Posterior cingulate gyrus (tissue), 11 donors: ENCODE measurements around the gene CD200R1L.

Source experiments
- DNase-seq, 10 donors: peaks; one replicate each; pipeline versions ENCODE4 v3.0.0 to v3.0.0-alpha.2; 2020 to 2021; ENCODE audit warnings: mixed read lengths in 3 of 10
- intact Hi-C: fragments of 100-400 bp; cut with DNase I; formaldehyde crosslinking; loops from one replicate; pipeline ENCODE4 v1.15.1; 2023

Gene CD200R1L

DNA sequence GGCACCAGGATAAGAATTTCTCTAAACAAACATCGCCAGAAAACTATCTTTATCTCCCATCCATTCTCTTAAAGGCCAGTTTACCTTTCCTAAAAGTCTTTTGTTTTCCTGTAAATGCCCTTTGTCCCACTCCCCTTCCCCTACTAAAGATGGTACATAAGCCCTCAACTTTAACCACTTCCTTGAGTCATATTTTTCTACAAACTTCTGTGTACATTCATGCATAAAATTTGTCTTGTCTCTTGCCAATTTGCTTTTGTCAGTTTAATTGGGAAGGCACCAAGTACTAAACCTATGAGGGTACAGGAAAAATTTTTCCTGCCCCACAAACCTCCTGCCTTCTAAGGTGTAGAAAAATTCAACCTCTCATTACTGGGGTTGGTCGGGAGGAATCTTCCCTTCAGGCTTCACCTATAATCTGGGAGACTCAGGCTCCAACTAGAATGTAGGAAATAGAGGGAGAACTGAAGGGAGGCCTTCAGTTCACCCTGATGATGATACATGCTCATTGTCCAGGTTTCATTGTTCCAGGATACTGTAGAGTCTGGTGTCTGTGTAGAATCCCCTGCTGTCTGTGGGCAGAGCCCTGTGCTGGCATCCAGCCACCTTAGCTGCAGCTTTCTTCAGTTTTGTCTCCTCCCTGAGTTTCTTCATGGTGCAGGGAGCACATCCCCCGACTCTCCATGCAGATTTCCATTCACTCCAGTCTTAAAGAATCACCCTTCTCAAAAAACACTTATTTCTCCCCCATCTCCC, 53.2 kb downstream of the CD200R1L start:
- no peak for DNase-seq
- intact Hi-C loops: no loop called here

GRCh38 chr3:112791736-112792135, 54.9 kb downstream of the CD200R1L start:
- intact Hi-C loops: no loop called here
- DNase-seq: no peak

- intact Hi-C loops: no loop called here
- no peak for DNase-seq
These were observed 56.9 kb downstream of the CD200R1L start for GRCh38 chr3:112789787-112790186.

DNA sequence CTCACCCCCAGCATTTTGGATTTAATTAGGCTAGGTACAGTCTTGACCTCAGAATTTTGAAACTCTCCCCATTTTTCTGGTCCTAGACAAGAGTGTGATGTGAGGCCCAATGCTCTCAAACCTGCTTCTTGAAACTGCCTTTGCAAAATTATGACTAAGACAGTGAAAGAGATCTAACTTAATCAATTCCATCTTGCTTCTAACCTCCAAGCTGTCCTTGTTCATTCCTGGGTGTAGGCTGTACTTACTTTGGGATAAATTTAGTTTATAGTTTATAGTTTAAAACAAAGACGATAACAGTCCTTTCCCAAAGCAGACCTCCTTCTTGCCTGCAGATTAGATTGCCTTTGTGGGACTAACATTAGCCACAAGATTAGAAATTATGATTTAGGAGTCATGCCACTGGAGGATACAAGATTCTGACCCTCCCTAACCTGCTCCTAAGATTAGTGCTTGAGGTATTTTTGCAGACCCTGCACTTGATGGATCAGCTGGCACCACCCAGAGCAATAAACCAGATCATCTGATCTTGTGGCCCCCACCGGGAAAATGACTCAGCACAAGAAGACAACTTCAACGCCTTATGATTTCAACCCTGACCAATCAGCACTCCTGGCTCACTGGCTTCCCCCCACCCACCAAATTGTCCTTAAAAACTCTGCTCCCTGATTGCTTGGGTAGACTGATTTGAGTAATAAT, 59.6 kb downstream of the CD200R1L start:
- no peak for DNase-seq
- intact Hi-C loops: no loop called here

- DNase-seq: no peak
- intact Hi-C loops: no loop called here
These were observed 60.6 kb downstream of the CD200R1L start for GRCh38 chr3:112786002-112786590.

DNA sequence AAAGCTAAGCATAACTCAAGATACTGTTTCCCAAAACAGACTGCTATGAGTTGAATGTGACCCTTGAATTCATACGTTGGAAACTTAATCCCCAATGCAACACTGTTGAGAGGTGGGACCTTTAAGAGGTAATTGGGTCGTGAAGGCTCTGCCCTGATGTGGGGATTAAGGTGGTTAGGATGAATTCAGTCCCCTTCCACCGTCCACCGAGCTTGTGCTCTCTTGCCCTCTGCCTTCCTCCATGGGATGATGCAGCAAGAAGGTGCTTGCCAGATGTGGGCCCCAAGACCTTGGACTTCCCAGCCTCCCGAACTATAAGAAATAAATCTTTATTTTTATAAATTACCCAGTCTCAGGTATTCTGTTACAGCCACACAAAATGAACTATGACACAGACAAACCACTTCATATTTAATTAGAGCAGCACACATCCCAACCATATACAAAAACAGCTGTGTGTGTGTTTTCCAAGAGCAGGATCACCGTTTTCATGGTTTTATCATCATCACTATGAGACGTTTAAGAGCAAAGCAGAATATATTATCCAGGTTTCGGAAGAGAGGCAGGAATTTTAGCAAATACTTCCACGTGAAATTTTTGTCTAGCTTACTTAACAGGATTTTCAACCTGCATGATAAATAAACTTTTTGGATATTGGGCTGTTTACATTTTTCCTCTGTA, 61.2 kb downstream of the CD200R1L start:
- DNase-seq: no peak
- intact Hi-C loops: no loop called here

GRCh38 chr3:112782491-112782890, 64.2 kb downstream of the CD200R1L start:
- intact Hi-C loops: no loop called here
- no peak for DNase-seq

GRCh38 chr3:112781599-112781998, 65.1 kb downstream of the CD200R1L start:
- intact Hi-C loops: no loop called here
- DNase-seq: no peak

DNA sequence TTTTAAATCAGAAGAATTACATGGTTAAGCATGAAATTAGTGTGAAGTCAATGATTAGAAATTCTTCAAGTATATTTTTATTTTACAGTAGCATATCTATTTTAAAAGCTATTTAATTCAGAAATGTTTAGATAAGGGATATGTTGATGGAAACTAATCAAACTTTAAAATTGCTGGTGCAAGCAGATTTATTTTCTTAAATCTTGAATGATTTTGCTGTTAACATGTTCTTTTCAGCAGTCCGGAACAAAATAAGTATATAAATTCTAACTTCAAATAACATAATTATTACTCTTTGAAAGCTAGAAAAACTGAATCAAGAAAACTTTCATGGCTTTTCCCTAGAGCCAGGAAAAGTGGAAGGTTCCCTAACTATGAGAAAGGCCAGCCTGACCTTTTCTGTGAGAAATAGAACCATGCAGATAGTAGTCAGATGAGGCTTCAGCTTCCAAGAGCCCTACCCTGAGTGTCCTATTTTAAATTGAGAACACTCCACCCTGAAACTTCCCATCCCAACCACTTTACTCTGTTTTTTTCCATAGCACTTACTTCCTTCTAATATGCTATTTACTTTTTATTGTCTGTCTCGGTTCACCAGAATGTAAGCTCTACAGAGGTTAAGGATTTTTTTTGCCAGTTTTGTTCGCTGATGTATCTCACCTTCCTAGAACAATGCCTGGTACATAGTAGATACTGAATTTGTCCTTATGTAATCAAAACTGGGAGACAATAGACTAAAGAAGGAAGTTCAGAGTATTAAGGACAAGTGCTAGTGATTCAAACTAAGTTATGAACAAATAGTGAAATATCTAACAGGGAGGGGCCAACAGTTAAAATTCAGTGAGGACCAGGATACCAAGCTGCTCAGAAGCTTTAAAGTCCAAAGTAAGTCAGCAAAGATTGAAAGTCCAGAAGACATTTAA, 66.8 kb downstream of the CD200R1L start:
- no peak for DNase-seq
- intact Hi-C loops: no loop called here

DNA sequence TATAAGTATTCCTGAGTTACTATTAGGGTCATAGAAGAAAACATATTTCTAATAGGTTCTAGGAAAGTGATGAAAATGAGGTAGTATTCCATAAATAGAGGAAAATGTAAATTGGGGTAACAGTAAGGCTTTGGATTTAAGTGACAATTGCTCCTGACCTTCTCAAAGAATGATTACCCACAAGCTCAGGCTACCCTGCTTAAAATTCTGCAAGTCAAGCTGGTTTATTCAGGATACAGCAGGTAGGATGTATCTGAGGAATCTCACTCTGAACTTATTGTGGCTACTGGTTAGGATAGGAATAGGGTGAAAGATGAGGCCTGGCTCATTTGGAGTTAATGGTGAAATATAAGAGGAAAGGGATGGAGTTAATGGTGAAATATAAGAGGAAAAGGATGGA, 67.7 kb downstream of the CD200R1L start:
- intact Hi-C loops: no loop called here
- no peak for DNase-seq

- intact Hi-C loops: no loop called here
- no peak for DNase-seq
These were observed 68.2 kb downstream of the CD200R1L start for GRCh38 chr3:112778353-112778948.

- DNase-seq: no peak
- intact Hi-C loops: no loop called here
These were observed 68.9 kb downstream of the CD200R1L start for GRCh38 chr3:112777811-112778210.

GRCh38 chr3:112776836-112777235, 69.8 kb downstream of the CD200R1L start:
- no peak for DNase-seq

GRCh38 chr3:112776000-112776399, 70.7 kb downstream of the CD200R1L start:
- DNase-seq: no peak
- intact Hi-C loops: no loop called here

More at GRCh38 chr3:112776836-112777235, 69.8 kb downstream of the CD200R1L start:
- intact Hi-C loops: no loop called here

DNA sequence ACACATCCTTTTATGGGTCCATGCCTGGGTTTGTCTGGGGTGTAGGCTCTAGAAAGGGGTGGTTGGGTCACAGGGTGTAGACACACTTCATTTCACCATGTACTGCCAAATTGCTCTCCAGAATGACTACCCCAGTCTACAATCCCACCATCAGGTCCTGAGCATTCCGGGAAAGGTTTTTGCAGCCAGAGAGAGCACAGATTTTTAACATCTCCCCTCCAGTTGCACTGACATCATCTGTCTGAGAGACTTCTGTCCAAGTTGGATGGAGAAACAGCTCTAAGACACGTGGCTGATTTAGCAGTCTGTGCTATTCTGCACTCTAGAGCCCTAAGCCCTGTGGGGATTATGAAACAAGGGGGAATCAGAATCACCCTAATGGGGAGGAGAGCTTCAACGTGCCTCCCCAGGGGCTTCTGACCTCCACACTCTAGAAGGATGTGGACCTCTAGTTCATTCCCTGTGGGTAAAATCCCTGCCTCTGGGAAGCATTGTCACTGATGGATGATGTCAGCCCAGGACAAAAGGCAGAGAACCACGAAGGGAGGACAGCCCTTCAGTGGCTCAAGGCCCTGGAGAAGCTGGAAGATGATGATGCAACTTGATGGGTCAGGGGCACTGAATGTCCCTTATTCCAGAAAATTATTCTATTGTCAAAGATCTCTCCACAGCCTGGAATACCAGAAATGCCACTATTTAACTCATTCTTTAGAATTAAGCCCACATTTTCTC, 71.5 kb downstream of the CD200R1L start:
- intact Hi-C loops: no loop called here
- DNase-seq: no peak

DNA sequence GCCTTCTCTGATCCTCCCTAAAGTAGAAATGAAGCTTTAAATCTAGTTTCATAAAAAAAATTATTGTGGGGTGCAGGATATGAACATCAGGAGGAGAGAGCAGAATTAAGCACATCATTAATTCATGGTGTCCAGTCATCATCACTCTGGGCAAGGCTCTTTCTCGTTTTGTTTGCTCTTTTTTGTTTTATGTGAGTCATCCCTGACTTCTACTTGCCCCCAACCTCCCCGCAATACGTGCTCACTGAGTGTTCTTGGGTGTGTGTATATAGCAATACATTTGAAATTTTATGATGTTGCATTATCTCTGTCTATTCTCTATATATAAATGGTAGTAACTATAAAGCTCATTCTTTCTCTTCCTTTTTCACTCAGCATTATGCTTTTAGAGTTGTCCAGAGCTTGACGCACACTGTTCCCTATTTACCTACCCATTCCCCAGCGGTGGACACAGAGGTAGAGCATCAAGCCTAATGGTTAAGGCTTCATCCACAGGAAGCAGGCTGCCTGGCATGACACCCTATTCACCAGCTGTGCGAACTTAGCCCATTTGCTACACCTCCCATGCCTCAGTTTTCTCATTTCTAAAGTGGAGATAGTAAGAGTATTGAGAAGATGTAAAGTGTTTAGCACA, 72.3 kb downstream of the CD200R1L start:
- DNase-seq: no peak
- intact Hi-C loops: no loop called here

- intact Hi-C loops: no loop called here
- DNase-seq: no peak
These were observed 72.8 kb downstream of the CD200R1L start for GRCh38 chr3:112773864-112774263.

- intact Hi-C loops: no loop called here
- no peak for DNase-seq
These were observed 75.7 kb downstream of the CD200R1L start for GRCh38 chr3:112770951-112771350.
